Cardiac muscle cell (in vitro differentiated cells and primary cell): Measurements from ENCODE around the gene SOWAHB. TPM values are rescaled to one million over a fixed set of nuclear protein-coding genes. Genes with fewer than 3 reads are reported as not detected.
A peak's percentile ranks its signal among the peaks of the same experiment; 100 is the strongest.

Experiments used
- DNase-seq, 2 donors: peaks; one replicate each; pipeline versions ENCODE4 v3.0.0 to v3.0.0-alpha.2; 2010 to 2017; ENCODE audit warnings: low read depth in 1 of 2, low spot score in 1 of 2
- H3K27ac ChIP-seq: fragments of 200-600 bp; sonication (generic); 2 replicates; pipeline ENCODE4 v1.5.1; 2016
- H3K27me3 ChIP-seq: fragments of 200-600 bp; sonication (generic); 2 replicates; pipeline ENCODE4 v1.6.0; 2016; ENCODE audit warnings: control low read depth
- H3K36me3 ChIP-seq: fragments of 200-600 bp; sonication (generic); 2 replicates; pipeline ENCODE4 v1.5.1; 2016; ENCODE audit warnings: control low read depth
- H3K4me1 ChIP-seq: fragments of 200-600 bp; sonication (generic); 2 replicates; pipeline ENCODE4 v1.8.1; 2017; ENCODE audit warnings: low read depth, mild to moderate bottlenecking, mixed run types
- H3K4me3 ChIP-seq: fragments of 200-600 bp; sonication (generic); 2 replicates; pipeline ENCODE4 v1.5.1; 2016; ENCODE audit warnings: mild to moderate bottlenecking
- H3K9me3 ChIP-seq: fragments of 200-600 bp; sonication (generic); 2 replicates; pipeline ENCODE4 v1.5.1; 2017; ENCODE audit warnings: low read depth, mild to moderate bottlenecking, control low read depth
- polyA plus RNA-seq: library from polyadenylated mRNA; unstranded; fragments of >200 nt; fragmentation: Nextera tagmentation; extraction: Ambion mirVana; gene quantifications from 2 replicates; pipeline ENCODE4 v1.2.1, GENCODE V29; 2016
- total RNA-seq: library from RNA; depleted of rRNA; stranded (reverse); fragments of >200 nt; gene quantifications from 2 replicates; pipeline ENCODE4 v1.2.3, GENCODE V29; 2016
- TF ChIP-seq, protein P1 (sequence below): IDR thresholded peaks from 2 replicates; pipeline ENCODE4 v1.5.1; 2012; ENCODE audit warnings: low read depth, mild to moderate bottlenecking, low read length

SOWAHB gene
- 0.27 and 0.28 TPM in 2 replicates for total RNA-seq
- polyA plus RNA-seq = 0.34 TPM in 1 of 2 replicates, not detected in the other

DNA sequence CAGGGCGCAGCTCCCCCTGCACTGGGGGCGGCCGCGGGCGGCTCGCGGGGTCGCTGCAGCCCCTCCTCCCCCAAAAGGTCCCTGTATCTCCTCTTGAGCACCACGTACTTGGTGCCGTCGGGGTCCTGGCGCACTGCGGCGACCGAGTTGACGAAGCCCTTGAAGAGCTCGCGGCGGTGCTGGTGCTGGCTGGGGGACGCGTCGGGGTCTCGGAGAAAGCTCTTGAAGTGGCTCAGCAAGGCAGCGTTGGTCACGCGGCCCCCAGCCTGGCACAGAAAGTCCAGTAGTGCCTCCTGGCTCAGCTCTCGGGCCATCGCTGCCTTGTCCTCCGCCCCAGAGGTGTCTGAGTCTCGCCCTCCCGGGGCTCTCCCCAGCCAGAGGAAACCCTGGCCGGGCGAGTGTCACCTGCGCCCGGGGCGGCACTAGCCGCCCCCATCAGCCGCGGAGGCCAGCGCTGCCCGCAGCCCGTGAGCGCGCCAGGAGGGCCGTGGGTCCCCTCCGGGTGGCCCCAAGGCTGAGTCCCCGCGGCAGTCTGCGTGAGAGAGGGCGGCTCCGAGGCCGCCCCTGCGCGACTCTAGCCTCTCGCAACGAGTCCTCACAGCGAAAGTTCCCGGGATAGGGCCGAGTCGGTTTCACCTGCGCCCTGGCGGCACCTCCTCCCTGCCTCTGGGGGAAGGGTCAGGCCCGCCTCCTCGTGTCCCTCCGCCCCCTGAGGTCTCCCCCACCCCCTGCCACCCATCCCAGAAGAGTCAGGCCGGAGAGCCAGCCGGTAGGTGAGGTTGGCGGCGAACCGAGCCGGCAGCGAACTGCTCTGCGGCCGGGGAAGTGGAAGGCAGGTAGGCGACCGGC lies at the start of gene SOWAHB:
Gene SOWAHB (minus strand): TSS at position 609 of the 849 bp plus-strand sequence. CDS start 295 bp downstream, at position 314.
- peak within 1 kb of the TSS; percentile 37 for H3K4me3 ChIP-seq
- peak in 1 of 2 donors; percentile 46 for DNase-seq
- no peaks in the 10 kb centered on the region for H3K9me3 ChIP-seq
- no peak within 1 kb of the TSS for H3K27ac ChIP-seq
- no peaks in the 10 kb centered on the region for H3K36me3 ChIP-seq
- no peaks in the 10 kb centered on the region for H3K4me1 ChIP-seq
- peaks cover 90% of the 10 kb centered on the region for H3K27me3 ChIP-seq
- TF ChIP-seq, protein P1, sequence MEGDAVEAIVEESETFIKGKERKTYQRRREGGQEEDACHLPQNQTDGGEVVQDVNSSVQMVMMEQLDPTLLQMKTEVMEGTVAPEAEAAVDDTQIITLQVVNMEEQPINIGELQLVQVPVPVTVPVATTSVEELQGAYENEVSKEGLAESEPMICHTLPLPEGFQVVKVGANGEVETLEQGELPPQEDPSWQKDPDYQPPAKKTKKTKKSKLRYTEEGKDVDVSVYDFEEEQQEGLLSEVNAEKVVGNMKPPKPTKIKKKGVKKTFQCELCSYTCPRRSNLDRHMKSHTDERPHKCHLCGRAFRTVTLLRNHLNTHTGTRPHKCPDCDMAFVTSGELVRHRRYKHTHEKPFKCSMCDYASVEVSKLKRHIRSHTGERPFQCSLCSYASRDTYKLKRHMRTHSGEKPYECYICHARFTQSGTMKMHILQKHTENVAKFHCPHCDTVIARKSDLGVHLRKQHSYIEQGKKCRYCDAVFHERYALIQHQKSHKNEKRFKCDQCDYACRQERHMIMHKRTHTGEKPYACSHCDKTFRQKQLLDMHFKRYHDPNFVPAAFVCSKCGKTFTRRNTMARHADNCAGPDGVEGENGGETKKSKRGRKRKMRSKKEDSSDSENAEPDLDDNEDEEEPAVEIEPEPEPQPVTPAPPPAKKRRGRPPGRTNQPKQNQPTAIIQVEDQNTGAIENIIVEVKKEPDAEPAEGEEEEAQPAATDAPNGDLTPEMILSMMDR = no peak

DNA sequence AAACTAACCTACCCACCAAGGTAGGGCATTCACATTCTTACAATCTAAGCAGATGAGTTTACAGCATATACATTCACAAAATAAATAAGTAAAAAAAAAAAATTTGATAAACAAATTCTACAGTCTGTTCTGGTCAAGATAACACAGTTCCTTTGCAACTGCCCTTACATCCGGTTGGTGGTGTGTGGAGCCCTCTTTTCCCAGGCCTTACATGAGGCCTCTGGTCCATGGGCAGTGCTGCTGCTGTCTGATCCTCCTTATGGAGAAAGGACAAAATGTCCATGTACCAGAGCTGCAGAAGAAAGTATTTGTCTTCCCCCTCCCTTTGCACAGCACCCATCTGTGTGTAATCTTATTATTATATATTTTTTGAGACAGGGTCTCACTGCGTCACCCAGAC lies 49.4 kb upstream of the SOWAHB start:
- Histone ChIP-seq H3K27me3 (no peaks in the 10 kb centered on the region), H3K36me3 (no peaks in the 10 kb centered on the region), H3K4me1 (peaks cover 9% of the 10 kb centered on the region), H3K27ac (no peak overlapping the region), H3K9me3 (no peaks in the 10 kb centered on the region), H3K4me3 (no peak overlapping the region)
- DNase-seq = peak in 1 of 2 donors; percentile 60
- TF ChIP-seq, protein P1 = peak; percentile 26

DNA sequence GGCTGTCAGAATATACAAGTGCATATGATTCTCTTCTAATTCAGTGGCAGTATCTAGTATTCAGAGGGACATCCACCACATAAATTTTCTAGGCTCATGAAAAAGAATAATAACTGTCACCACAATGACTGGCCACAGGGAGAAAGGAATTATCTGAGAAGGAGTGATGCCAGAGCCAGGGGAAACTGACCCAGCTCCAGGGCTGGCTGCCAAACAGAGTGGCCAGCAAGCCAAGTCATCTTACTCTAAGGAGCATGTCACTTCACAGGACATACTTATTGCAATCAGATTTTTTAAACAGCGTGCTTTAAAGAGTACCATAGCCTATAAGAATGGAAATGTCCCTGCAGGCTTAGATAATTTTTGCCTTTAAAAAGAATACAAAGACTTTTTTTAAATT lies 45.8 kb upstream of the SOWAHB start:
- TF ChIP-seq, protein P1 = no peak
- Histone ChIP-seq H3K4me1 (no peaks in the 10 kb centered on the region), H3K4me3 (no peak overlapping the region), H3K9me3 (no peaks in the 10 kb centered on the region), H3K27ac (no peak overlapping the region), H3K27me3 (no peaks in the 10 kb centered on the region), H3K36me3 (no peaks in the 10 kb centered on the region)
- no peak for DNase-seq

DNA sequence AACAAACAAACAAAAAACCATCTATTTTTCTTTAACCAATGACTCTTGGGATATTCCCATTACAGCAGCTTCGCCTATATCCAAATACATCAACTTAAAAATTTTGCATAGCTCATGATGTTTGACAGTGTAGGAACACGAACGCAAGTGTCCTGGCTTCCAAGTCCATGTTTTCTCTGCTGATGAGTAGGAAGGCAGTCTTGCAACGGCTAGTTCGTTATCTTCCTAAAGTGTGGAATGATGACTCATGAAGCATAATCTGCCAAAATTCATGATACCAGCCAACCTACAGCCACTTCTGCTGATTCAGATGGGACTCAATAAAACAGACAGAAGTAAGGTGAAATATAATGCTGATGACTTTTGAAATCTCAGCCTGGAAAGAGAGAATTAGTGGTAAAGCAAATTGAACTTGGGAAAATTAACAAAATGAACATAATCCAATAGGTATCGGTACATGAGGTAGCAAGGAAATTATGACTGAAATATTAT lies 45.2 kb upstream of the SOWAHB start:
- no peaks in the 10 kb centered on the region for H3K36me3 ChIP-seq
- H3K27me3 ChIP-seq = no peaks in the 10 kb centered on the region
- H3K27ac ChIP-seq = no peak overlapping the region
- no peak overlapping the region for H3K4me3 ChIP-seq
- peak in 1 of 2 donors; percentile 84 for DNase-seq
- TF ChIP-seq, protein P1 = no peak
- no peaks in the 10 kb centered on the region for H3K9me3 ChIP-seq
- H3K4me1 ChIP-seq = no peaks in the 10 kb centered on the region

GRCh38 chr4:76939184-76939583 lies 41.2 kb upstream of the SOWAHB start:
- H3K27ac ChIP-seq = no peak overlapping the region
- H3K4me1 ChIP-seq = no peaks in the 10 kb centered on the region
- no peaks in the 10 kb centered on the region for H3K36me3 ChIP-seq
- H3K9me3 ChIP-seq = no peaks in the 10 kb centered on the region
- TF ChIP-seq, protein P1 = no peak
- no peak overlapping the region for H3K4me3 ChIP-seq
- H3K27me3 ChIP-seq = no peaks in the 10 kb centered on the region
- DNase-seq = no peak
